ENCODE results near the gene FHL1.
"Not testable (repeated sequence)": the region's sequence is repeated elsewhere in the genome, so short reads cannot be mapped to it uniquely, and the experiment has no call there.

FHL1 gene

DNA sequence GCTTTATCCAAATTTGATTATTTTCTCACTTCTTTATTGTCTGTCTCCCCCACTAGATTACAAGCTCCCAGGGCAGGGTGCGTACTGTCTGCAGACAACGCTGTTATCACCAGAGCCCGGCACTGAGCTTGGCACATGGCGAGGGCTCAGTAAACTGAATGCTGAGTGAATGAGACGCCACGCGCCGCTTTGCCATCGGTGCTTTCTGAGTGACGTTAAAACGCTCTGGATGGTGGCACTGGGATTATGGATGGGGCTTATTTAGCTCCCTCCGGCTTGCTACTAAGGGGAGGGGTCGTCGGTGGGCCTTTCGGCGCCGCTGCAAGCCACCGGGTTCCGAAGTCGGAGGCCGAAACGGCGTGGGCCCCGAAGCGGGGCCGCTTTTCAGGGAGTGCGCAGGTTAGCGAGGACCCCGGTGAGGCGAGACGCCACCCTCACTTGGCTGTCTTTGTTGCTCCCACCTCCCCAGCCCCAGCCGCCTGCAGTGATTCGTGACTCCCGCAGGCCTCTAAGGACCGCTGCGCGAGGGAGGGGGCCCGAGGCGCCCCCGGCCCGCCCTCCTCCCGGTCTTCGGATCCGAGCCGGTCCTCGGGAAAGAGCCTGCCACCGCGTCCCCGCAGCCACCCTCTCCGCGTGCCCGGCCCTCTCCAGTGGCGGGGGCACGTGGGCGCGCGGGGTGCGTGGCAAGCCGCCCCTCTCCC, 569 bp upstream of the FHL1 start:
- peak; percentile 39 for DNase-seq (ENCODE audit: low spot score)

DNA sequence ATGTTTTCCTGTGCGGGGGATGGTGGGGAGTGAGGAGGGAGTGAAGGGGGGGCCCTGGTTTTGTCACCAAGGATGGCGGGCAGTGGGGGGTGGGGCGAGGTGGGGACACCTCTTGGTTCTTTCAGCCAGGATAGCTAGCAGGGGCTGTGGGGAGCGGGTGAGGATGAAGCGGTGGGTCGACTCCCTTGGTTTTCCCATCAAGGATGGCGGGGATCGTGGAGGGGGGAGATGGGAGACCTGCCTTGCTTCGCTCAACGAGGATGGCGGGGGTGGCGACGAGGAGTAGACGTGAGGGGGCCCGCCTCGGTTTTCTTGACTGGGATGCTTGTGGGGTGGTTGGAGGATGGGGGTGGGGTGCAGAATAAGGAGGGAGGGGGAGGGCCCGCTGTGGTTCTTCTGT, 643 bp downstream of the FHL1 start:
- DNase-seq (ENCODE audit: low spot score), result no peak

DNA sequence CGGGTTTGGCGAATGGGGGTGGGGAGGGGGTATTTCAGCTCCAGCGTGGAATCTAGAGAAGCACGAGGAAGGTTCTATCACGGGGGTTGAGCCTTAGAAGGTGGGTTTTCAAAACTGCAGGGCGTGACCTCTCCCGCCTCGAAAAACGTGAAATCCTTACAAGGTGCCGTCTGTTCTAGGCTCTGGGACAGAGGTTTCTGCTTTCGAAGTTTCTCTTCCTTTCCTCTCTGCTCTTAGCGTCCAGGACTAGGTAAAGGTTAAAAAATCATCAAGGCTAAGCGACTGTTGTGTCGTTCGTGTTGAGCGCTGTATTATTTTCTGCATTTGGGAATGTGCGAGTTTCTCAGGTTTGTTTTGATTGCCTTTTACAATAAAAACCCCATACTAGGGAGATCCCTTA, 1.1 kb downstream of the FHL1 start:
- DNase-seq (ENCODE audit: low spot score), result no peak

DNA sequence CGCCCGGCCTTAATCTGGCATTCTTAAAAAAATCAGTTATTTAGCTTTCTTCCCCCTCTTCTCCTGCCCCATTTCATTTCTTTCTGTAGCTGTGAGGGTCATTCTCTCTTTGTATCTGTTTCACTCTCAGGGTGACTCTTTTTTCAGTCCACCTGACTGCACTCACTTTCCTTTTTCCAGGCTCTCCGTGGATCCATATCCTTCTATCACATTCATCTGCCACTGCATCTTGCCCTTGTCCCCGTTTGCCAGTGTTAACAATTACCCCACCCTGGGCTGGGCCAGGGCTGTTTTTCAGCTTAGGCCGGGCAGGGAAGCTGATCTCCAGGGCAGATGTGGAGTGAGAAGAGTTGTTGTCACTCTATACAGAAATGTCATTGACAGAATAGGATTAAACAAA, 7.7 kb downstream of the FHL1 start:
- no peak for DNase-seq (ENCODE audit: low spot score)

DNA sequence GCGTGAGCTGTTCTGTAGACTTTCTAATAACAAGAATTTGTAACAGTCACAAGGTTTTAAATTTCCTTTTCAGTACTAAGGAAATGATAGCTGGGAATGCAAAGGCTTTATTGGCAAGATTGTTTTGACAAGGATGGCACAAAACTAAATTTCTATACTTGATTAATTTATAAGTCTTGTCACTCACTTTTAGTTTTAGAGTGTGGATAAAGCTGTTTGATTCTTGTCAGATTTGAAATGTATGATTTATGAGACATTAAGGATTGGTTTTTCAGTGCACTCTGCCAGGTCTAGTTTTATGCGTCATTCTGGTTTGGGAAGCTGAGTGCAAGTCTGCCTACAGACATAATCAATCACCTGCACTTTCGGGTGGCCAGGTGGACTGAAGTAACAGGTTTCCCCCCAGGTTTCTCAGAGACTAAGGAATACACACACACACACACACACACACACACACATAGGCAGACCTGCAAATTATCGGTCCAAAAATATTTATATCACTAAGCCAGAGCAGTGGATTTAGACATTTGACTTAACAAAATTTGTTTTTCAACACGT, 9.3 kb downstream of the FHL1 start:
- DNase-seq (ENCODE audit: low spot score), result no peak

DNA sequence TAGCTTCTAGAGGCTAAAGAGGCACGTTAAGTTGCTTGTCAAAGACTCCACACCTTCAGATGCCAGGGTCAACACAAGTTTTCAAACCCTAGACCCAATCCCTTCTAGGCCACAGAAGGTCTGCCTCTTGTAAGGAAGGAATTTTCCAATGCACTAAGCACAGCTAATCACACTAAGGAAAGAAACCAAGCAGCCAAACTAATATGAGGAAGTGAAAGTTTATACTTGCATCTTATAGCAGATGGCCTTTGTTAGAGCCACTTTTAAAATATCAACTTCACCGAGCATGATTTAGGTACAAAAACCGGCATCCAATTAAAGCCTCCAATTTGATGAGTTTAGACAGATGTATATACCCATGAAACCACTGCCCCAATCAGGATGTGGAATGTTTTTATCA, 9.9 kb downstream of the FHL1 start:
- no peak for DNase-seq (ENCODE audit: low spot score)

DNA sequence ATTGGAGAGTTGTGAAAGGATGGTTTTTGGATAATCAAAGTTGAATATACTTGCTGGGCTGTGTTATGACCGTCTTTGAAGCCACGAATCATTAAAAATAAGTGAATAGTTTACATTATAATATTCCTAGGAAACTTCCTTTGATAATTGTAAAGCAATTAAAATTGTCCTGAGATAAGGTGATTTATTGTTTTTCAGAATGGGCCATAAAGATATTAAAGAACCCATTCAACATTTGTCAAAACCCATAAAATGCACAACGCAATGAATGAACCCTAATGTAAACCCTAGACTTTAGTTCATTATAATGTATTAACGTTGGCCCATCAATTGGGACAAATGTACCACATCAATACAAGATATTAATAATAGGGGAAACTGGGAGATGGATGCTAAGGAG, 11.4 kb downstream of the FHL1 start:
- no peak for DNase-seq (ENCODE audit: low spot score)

DNA sequence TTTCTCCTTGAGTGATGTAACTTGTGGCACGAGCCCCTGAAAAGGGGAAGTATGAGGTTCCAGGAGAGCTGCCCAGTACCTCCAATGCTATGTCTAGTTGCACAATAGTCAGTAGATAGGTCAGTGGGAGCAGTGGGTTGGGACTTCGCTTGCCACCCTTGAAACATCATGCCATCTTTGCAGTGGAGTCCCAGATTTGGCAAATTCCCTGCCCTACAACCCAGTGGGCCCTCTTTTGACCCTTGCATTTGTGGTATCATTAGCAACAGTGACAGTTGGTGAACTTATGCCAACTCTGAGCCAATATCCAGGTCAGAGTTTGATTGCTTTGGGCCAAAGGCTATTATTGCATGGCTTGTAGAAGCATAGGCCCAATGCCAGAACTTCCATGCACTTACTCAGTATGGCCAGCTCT, 12.3 kb downstream of the FHL1 start:
- no peak for DNase-seq (ENCODE audit: low spot score)

DNA sequence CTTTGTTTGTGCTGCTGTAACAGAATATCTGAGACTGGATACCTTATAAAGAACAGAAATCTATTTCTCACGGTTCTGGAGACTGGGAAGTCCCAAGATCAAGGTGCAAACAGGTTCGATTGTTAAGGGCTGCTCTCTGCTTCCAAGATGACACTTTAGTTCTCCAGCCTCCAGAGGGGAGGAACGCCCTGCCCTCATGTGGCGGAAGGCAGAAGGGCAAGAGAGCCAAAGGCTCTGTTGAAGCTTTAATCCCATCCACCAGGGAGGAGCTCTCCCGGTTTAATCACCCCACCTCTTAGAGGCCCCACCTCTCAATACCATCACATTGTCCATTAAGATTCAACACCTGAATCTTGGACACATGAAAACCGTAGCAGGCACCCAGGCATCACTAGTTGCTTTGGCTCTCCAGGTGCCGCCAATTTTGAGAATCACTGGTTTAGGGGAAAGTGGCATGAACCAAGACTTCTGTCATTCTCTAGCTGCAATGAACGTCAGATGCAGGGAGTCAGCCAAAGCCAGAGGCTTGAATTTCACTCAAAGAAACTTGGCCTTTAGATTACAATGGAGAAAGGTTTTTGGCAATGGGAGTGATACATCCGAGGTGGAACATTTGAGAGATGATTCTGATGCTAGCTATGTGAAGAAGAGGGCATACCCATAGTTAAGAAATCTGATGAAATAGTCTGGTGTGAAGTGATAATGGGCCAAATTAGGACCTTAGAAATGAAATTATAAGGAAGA, 15.7 kb downstream of the FHL1 start:
- peak; percentile 23 for DNase-seq (ENCODE audit: low spot score)

DNA sequence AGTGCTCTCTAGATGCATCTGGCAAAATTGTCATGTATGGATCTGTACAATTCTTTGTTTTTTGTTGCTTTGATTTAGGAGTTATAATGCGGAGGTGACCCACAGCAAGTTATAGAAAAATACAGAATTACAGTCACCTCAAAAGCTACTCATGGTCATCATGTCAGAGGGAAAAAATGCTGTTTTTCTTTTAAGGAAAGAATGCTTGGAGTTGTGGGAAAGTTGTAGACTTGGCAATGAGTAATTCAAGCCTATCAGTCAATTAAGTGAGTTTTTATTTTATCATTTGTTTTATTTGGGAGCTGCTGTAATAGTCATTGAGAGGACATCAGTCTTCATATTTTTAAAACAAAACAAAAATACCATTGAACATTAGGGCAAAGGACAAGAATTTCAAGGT, 16.4 kb downstream of the FHL1 start:
- no peak for DNase-seq (ENCODE audit: low spot score)

DNA sequence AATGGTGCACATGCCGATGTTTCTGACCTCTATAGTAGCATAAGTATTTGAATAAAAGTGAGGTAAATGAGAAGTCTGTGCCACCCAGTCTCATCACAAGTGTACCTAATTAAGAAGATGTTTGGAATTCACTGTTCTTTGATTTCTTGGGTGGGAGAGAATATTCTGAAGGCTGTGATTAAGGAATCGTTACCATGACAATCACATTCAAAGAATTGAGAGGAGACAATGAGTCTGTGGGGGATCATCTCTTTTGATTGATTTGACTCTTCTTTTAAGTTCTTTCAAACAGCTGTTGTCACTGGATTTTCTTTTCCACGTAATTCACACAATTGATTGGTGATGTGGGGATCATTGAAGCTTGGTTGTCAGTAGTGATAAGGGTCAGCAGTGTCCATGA, 18.1 kb downstream of the FHL1 start:
- no peak for DNase-seq (ENCODE audit: low spot score)

DNA sequence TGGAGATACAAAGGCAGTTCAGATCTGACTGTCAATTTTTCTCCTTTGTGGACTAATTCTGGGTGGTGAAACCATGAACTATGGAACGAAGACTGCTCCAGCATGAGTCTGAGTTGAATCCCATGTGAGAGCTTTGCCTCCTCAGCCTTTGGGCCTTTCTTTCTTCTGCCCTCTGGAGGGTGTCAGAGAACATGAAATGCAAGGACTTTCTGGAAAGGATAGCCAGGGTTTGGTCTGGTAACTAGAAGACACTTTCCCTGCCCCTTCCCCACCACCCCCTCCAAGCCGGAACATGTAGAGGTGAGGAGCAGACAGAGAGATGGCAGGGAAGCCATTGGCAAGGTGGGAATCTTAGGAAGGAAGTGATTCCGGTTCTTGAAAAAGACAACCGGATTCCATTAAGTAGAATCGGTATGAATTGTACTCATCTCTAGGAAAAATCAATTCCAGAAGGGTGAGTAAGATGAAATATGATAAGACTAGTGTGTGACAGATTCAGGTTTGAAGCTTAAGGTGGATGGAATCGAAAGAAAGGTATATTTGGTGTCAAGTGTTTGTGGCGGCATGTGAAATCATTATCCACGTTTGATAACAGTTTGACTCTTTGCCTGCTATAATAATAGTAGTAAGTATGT, 19.0 kb downstream of the FHL1 start:
- no peak for DNase-seq (ENCODE audit: low spot score)

DNA sequence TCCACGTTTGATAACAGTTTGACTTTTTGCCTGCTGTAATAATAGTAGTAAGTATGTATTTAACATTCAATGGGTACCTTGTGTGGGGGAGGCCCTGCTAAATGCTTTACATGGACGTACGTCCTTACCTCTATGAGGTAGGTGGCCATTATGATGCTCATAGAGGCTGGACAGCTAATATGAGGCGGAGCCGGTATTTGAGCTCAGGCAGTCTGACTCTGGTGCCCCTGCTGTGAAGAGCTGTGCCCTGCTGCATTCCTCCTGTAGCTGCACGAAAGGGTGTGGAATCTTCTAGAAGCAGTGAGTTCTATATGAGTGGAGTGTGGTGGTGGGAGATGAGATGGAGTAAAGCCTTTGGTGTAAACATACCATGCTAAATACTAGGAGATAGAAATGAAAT, 20.7 kb downstream of the FHL1 start:
- DNase-seq (ENCODE audit: low spot score), result not testable (repeated sequence)

DNA sequence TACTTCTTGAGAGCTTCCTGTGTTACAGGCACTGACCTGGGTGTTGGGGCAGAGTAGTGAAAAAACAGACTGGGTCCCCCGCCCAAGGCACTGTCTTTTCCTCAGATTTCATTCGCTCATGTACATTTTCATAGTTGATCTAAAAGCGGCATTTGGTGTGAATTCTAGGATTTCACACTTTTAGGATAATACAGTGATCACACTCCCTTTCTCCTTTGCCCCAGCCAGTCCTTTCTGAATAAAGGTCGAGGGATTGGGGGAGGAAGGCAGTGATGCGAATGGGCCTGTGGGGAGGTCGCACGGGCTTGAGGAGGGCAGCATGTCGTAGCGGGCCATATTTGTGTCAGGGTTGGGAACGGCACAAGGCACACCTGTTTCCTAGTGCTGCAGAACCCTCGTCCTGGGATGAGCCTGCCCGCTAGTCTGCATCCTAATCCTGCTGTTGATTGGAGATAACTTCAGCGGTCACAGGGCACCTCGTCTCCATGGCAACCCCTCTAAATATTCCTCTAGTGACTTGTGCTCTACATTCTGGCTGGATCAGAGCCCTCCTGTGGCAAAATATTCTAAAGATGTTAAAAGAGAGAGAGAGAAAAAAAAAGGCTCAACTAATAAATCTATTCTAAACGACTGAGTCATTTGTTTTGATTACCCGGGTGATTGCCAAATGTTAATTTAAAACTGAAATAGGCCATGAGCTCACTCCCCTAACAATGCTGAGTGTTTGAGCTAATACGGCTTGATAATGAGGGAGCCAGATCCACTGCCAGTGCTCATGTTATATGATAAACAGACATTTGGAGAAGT, 21.8 kb downstream of the FHL1 start:
- peak; percentile 51 for DNase-seq (ENCODE audit: low spot score)

DNA sequence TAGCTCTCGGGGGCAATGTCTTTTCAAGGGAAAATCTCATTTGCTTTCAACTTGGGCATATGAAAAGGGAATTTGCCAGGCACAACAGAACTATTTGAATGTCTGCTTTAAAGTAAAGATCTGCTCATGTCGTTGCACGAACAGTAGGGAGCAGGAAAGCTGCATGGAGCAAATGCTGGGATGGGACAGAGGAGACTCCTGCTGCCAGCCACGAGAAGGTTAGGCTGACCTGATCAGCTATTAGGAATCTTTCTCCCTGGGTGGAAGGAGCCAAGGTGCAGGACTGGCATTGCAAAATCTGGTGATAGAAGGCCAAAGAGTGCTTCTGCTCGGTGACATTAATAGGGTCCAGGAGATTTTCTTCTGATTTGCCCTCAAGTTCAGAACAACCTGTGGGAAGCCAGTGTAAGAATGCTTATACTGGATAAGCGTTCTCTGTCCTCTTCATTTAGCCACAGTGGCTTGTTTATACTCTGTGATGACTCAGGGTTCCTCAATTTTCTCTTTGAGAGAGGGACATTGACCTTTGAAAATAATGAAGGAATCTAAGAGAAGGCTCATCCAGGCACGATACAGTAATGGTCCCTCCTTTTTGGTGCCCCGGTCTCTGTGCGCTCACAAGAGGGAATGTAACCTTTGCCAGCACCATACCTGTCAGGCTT, 22.9 kb downstream of the FHL1 start:
- DNase-seq (ENCODE audit: low spot score), result no peak

DNA sequence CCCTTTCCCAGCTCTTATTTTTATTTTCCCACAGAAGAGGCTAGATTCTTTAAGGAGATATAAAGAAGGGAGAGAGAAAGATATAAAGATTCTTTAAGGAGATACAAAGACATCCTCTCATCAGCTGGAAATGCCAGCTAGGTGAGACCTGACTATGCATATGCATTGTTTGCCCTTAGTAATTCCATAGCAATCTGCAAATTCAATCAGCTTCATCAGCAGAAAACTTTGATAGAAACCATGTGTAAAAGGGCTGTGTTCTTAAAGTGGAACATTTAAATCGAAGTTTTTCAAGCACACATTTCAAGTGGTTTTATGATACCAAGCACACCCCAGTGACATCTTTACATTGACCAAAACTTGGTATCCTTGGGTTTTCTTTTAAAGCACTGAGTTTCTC, 24.1 kb downstream of the FHL1 start:
- DNase-seq (ENCODE audit: low spot score), result no peak

DNA sequence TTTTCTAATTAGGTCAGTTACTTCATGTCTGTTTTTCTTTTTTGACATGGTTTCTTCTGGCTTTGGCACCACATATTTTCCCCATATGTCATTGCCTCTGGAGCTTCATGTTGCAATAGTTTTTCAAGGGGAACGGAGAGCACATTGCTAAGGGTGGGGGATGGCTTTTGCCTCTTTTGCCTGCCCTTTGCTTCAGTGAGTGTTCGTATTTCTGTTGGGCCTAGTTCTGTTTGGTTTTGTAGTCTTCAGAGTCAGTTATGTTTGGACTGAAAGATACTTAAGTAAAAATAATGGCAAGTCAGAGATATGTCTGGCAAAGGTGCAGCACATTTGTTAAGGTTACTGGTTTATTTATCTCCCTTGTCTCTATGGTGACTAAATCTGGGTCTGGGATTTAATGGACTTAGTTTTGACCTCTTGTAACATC, 29.1 kb downstream of the FHL1 start:
- DNase-seq (ENCODE audit: low spot score), result no peak

DNA sequence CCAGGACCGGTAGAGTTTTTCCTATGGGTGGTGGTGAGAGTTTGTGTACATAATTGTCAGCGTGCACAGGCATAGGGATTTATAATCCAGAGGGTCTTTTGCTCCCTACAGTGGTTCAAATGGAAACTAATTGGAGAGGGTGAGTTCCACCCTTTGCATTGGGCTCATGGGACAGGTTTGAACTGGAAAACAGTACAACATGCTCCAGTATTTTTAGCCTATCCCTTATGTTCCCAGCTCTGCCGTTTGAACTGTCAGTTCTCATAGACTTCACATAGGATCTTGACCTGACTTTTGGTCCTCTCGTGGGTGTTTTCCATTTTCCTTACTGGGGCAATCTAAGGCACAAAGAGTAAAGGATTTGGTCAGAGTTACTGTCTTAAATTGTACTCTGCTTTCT, 31.8 kb downstream of the FHL1 start:
- DNase-seq (ENCODE audit: low spot score), result no peak

DNA sequence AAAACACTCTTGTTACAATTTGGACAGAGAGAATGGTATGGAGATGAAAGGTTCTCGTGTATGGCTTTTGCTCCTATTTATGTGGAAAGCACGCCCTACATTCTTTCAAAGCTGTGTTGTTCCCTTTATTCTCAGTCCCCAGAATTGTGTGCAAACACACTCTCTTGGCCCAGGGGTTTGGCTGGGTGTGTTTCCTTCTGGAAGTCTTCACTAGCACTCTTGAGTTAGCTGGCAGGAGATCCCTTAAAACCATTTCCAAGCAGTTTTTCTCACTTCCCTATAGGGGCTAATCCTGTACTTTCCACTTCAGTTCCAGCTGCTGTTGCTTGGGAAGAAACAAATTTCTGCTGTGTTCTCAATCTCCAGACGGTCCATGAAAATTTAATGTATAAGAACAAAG, 35.1 kb downstream of the FHL1 start:
- no peak for DNase-seq (ENCODE audit: low spot score)

DNA sequence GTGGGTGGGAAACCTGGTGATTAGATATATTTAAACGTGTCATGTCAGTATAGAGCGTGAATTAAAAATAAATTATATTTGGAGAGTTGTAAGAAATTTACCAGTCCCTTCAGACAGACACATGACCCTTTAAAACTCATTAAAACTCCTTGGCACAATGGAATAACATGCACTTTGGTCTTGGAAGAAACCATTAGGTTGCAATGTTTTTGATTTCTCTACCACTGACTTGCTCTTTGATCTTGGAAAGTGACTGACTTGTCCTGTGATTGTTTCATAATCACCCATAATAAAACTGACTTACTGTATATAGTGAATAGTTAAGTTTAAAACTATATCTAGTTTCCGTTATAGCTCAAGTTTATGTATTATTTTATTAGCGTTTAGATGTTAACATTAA, 35.8 kb downstream of the FHL1 start:
- no peak for DNase-seq (ENCODE audit: low spot score)

DNA sequence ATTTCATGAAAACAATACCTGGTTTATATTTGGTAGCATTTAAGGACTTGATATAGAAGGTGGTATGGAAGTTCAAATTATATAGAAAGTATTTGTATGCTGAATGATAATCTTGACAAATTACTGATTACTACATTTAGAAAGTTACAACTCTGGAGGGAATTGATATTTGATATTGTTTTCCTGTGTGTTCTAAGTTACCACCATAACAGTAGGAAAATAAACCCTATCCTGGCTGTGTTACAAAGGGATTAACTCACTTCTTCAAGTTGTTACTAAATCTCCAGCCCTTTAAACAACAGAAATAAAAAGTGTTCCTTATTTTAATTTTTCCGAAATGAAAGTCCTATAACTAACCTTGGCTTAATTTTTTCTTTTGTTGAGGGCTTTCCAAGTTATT, 36.6 kb downstream of the FHL1 start:
- DNase-seq (ENCODE audit: low spot score), result no peak

Data from SK-N-DZ (cell line).